HCT116 (cell line): Measurements from ENCODE around the gene SMARCD2.

Experiments used
- ATF3 ChIP-seq: IDR thresholded peaks from 2 replicates; pipeline ENCODE4 v1.6.1; 2012
- CEBPB ChIP-seq: IDR thresholded peaks from 2 replicates; pipeline ENCODE4 v1.6.1; 2012; ENCODE audit warnings: low read depth
- CTCF ChIP-seq, 3 experiments: fragments of 200-600 bp in 1 of 3; sonication (generic) in 1 of 3; IDR thresholded peaks in 2 of 3; conservative IDR thresholded peaks in 1 of 3; 2 replicates each; pipeline ENCODE4 v1.5.1; 2012 to 2017; ENCODE audit warnings: low read depth in 2 of 3, low read length in 2 of 3, antibody characterized with exemption in 1 of 3, borderline replicate concordance in 1 of 3, control low read depth in 1 of 3, mild to moderate bottlenecking in 1 of 3, mixed read lengths in 1 of 3, mixed run types in 1 of 3, moderate library complexity in 1 of 3; ENCODE audit not compliant: insufficient read depth in 1 of 3
- EGR1 ChIP-seq: IDR thresholded peaks from 2 replicates; pipeline ENCODE4 v1.6.1; 2012; ENCODE audit warnings: low read depth
- ELF1 ChIP-seq: IDR thresholded peaks from 2 replicates; pipeline ENCODE4 v1.6.1; 2012; ENCODE audit warnings: low read depth, borderline replicate concordance
- MAX ChIP-seq: IDR thresholded peaks from 2 replicates; pipeline ENCODE4 v1.6.1; 2012
- POLR2A ChIP-seq: IDR thresholded peaks from 2 replicates; pipeline ENCODE4 v1.7.0; 2011; ENCODE audit warnings: borderline replicate concordance; ENCODE audit not compliant: insufficient read depth, insufficient read length; ENCODE audit errors: extremely low read depth
- RAD21 ChIP-seq: IDR thresholded peaks from 2 replicates; pipeline ENCODE4 v1.6.1; 2012; ENCODE audit warnings: low read depth, mild to moderate bottlenecking
- SP1 ChIP-seq: IDR thresholded peaks from 2 replicates; pipeline ENCODE4 v1.6.1; 2012; ENCODE audit warnings: low read depth
- TCF7L2 ChIP-seq: IDR thresholded peaks from 2 replicates; pipeline ENCODE4 v1.7.0; 2011; ENCODE audit warnings: borderline replicate concordance, inconsistent platforms; ENCODE audit not compliant: insufficient read depth, insufficient read length; ENCODE audit errors: extremely low read depth

- TF ChIP-seq CEBPB (no peak), POLR2A (no peak), TCF7L2 (no peak), CTCF (IDR thresholded peaks at IDR 0.05 in 2 of 3, conservative IDR thresholded peaks at IDR 0.05 in 1 of 3; ENCODE audit: borderline replicate concordance in 1 of 3, insufficient read depth in 1 of 3, low read depth in 2 of 3, low read length in 2 of 3) (no peak), ELF1 (no peak), MAX (no peak), RAD21 (no peak), SP1 (no peak), ATF3 (no peak), EGR1 (no peak)
Observed at GRCh38 chr17:63816669-63817068, 25.8 kb downstream of the SMARCD2 start.
